Hepatic stellate cell (primary cell): ENCODE results near the gene FGF14.

ENCODE experiments used
- DNase-seq: peaks from one replicate; pipeline ENCODE4 v3.0.0; 2011; ENCODE audit warnings: low spot score

Gene FGF14

GRCh38 chr13:102367836-102368235 is 34.0 kb downstream of the FGF14 start:
- no peak for DNase-seq

- DNase-seq: no peak
Observed at GRCh38 chr13:102361113-102361512, 40.7 kb downstream of the FGF14 start.

- DNase-seq: no peak
Observed at GRCh38 chr13:102359264-102359663, 42.6 kb downstream of the FGF14 start.

- DNase-seq: no peak
Observed at GRCh38 chr13:102355251-102355650, 46.6 kb downstream of the FGF14 start.

GRCh38 chr13:102354011-102354410 is 47.8 kb downstream of the FGF14 start:
- DNase-seq: no peak

- no peak for DNase-seq
Observed at GRCh38 chr13:102351521-102351920, 50.3 kb downstream of the FGF14 start.

GRCh38 chr13:102347490-102347889 is 54.4 kb downstream of the FGF14 start:
- no peak for DNase-seq

- no peak for DNase-seq
Observed at GRCh38 chr13:102346769-102347168, 55.1 kb downstream of the FGF14 start.

- DNase-seq: no peak
Observed at GRCh38 chr13:102344410-102344809, 57.4 kb downstream of the FGF14 start.

GRCh38 chr13:102333320-102334198 is 68.3 kb downstream of the FGF14 start:
- no peak for DNase-seq

GRCh38 chr13:102328909-102329308 is 72.9 kb downstream of the FGF14 start:
- no peak for DNase-seq

- DNase-seq: no peak
Observed at GRCh38 chr13:102327119-102327617, 74.7 kb downstream of the FGF14 start.

- DNase-seq: no peak
Observed at GRCh38 chr13:102326381-102327118, 75.3 kb downstream of the FGF14 start.

- DNase-seq: no peak
Observed at GRCh38 chr13:102325321-102325720, 76.5 kb downstream of the FGF14 start.

GRCh38 chr13:102323505-102323904 is 78.3 kb downstream of the FGF14 start:
- DNase-seq: no peak

- DNase-seq: no peak
Observed at GRCh38 chr13:102323012-102323411, 78.8 kb downstream of the FGF14 start.

GRCh38 chr13:102322211-102322610 is 79.6 kb downstream of the FGF14 start:
- DNase-seq: no peak

GRCh38 chr13:102318233-102318632 is 83.6 kb downstream of the FGF14 start:
- no peak for DNase-seq

GRCh38 chr13:102317593-102317992 is 84.3 kb downstream of the FGF14 start:
- peak; percentile 0 for DNase-seq

GRCh38 chr13:102316732-102317131 is 85.1 kb downstream of the FGF14 start:
- DNase-seq: no peak

GRCh38 chr13:102312841-102313240 is 89.0 kb downstream of the FGF14 start:
- DNase-seq: no peak

GRCh38 chr13:102311901-102312300 is 89.9 kb downstream of the FGF14 start:
- DNase-seq: no peak

GRCh38 chr13:102311419-102311796 is 90.4 kb downstream of the FGF14 start:
- no peak for DNase-seq
